BE2C (cell line): ENCODE measurements around the gene USP11. TPM values are rescaled to one million over a fixed set of nuclear protein-coding genes. Genes with fewer than 3 reads are reported as not detected.

Experiments
- DNase-seq: peaks from one replicate; pipeline ENCODE4 v3.0.0-alpha.2; 2020
- H3K27me3 ChIP-seq: fragments of 250-450 bp; sonication (Bioruptor Pico); 2 replicates; pipeline ENCODE4 v1.5.1; 2020; ENCODE audit warnings: mild to moderate bottlenecking
- H3K36me3 ChIP-seq: fragments of 250-450 bp; sonication (Bioruptor Pico); 2 replicates; pipeline ENCODE4 v1.5.1; 2020; ENCODE audit warnings: mild to moderate bottlenecking
- H3K4me1 ChIP-seq: fragments of 250-450 bp; sonication (Bioruptor Pico); 2 replicates; pipeline ENCODE4 v1.5.1; 2020
- H3K4me3 ChIP-seq: 2 replicates; pipeline ENCODE4 v1.5.1; 2011; ENCODE audit warnings: low read depth, low read length
- H3K9me3 ChIP-seq: fragments of 250-450 bp; sonication (Bioruptor Pico); 2 replicates; pipeline ENCODE4 v1.5.1; 2020
- CTCF ChIP-seq: IDR thresholded peaks from 2 replicates; pipeline ENCODE4 v1.5.1; 2012; ENCODE audit warnings: mild to moderate bottlenecking, low read depth, low read length
- polyA plus RNA-seq: library from polyadenylated mRNA; unstranded; fragments of >200 nt; gene quantifications from one replicate; pipeline ENCODE4 v1.2.1, GENCODE V29; 2012; ENCODE audit warnings: low read depth, missing spikeins; ENCODE audit not compliant: insufficient read length, insufficient read depth

Gene USP11
- 95.9 TPM for polyA plus RNA-seq

- Histone ChIP-seq H3K4me1 (no peaks in the 10 kb centered on the region), H3K36me3 (no peaks in the 10 kb centered on the region), H3K27me3 (no peaks in the 10 kb centered on the region), H3K9me3 (no peaks in the 10 kb centered on the region), H3K4me3 (peak within 1 kb of the TSS; percentile 77)
- no peak for TF ChIP-seq CTCF
- DNase-seq: peak; percentile 47
Observed at GRCh38 chrX:47232803-47233332, at the start of gene USP11. TSS of gene USP11 (plus strand) at chrX:47233009. CDS start at chrX:47233044, 35 bp downstream.

- peaks cover 44% of the 10 kb centered on the region for H3K36me3 ChIP-seq
Observed at GRCh38 chrX:47184486-47184885, 48.3 kb upstream of the USP11 start.

GRCh38 chrX:47185241-47185640 lies 47.6 kb upstream of the USP11 start:
- H3K4me3 ChIP-seq: no peak overlapping the region
- no peak for TF ChIP-seq CTCF
- DNase-seq: no peak
- H3K9me3 ChIP-seq: no peaks in the 10 kb centered on the region
- no peaks in the 10 kb centered on the region for H3K4me1 ChIP-seq
- H3K27me3 ChIP-seq: no peaks in the 10 kb centered on the region
- H3K36me3 ChIP-seq: peaks cover 40% of the 10 kb centered on the region

More at GRCh38 chrX:47184486-47184885, 48.3 kb upstream of the USP11 start:
- no peak for TF ChIP-seq CTCF
- Histone ChIP-seq H3K9me3 (no peaks in the 10 kb centered on the region), H3K4me3 (no peak overlapping the region), H3K4me1 (no peaks in the 10 kb centered on the region), H3K27me3 (no peaks in the 10 kb centered on the region)
- no peak for DNase-seq

- Histone ChIP-seq H3K27me3 (no peaks in the 10 kb centered on the region), H3K36me3 (peaks cover 34% of the 10 kb centered on the region)
- no peak for TF ChIP-seq CTCF
Observed at GRCh38 chrX:47186096-47186740, 46.6 kb upstream of the USP11 start.

GRCh38 chrX:47187106-47187677 lies 45.6 kb upstream of the USP11 start:
- H3K27me3 ChIP-seq: no peaks in the 10 kb centered on the region
- no peak overlapping the region for H3K4me3 ChIP-seq
- DNase-seq: no peak
- H3K36me3 ChIP-seq: peaks cover 24% of the 10 kb centered on the region
- no peaks in the 10 kb centered on the region for H3K9me3 ChIP-seq
- no peak for TF ChIP-seq CTCF
- H3K4me1 ChIP-seq: no peaks in the 10 kb centered on the region

More at GRCh38 chrX:47186096-47186740, 46.6 kb upstream of the USP11 start:
- Histone ChIP-seq H3K4me1 (no peaks in the 10 kb centered on the region), H3K9me3 (no peaks in the 10 kb centered on the region), H3K4me3 (no peak overlapping the region)
- DNase-seq: no peak

- TF ChIP-seq CTCF: no peak
- Histone ChIP-seq H3K36me3 (peaks cover 22% of the 10 kb centered on the region; the same call in 1 of the 2 replicates), H3K27me3 (no peaks in the 10 kb centered on the region), H3K4me1 (peaks cover 3% of the 10 kb centered on the region; the same call in 1 of the 2 replicates), H3K4me3 (no peak overlapping the region), H3K9me3 (no peaks in the 10 kb centered on the region)
- DNase-seq: no peak
Observed at GRCh38 chrX:47189906-47190305, 42.9 kb upstream of the USP11 start.
